Stimulated activated CD8-positive, alpha-beta memory T cell treated with anti-CD3 and anti-CD28 coated beads, Interleukin-15, amount 100 ng/mL, for 4 hours (primary cell): ENCODE results near the gene ZRANB3.
"Not testable (repeated sequence)": the region's sequence is repeated elsewhere in the genome, so short reads cannot be mapped to it uniquely, and the experiment has no call there.

ENCODE experiments used
- DNase-seq, 2 donors: peaks; one replicate each; pipeline ENCODE4 v3.0.0-alpha.2; 2020; ENCODE audit warnings: low read depth in 2 of 2

The ZRANB3 gene

DNA sequence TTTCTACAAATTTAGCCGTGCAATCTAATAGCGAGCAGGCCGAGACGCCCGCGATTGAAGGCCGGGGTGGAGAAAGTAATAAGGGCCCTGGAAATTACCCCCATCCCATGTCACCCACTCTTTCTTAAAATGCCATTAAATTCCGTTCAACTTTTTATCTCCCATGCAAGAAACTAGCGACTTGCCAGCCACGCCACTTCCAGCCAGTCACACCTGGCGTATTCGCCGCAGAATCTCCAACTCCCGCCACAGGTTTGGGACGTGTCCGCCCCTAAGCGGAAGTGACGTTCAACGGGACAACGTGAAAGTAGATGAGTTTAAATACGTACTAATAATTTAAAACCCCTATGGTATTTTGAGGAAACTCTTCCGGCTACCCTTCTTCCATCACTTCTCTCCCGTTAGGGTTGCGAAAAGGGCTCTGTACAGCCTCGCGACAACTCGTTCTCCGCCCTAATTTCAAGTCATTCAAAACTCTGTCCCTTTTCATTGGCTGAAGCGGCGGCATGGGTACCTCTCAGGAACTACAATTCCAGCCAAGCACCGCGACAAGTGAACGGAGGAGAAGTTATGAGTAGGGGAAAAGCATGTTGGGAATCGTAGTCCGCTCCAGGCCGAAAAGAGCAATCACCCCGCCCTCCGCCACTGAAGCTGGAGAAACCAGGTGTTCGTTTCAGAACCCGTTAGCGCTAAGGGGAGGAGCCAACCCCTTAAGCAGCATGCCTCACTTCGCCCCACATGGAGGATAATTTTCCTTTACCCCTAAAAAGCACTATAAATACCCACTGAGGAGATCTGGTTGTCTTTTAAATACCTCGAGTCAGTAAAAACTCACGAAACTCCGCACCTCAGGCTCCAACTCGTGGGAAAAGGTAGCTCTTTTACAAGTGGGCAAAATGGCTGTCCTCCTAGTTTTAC lies at the start of gene ZRANB3:
ZRANB3 (minus strand) TSS at position 906 of the 918 bp plus-strand sequence.
- DNase-seq = peak; percentile 79 to 95

DNA sequence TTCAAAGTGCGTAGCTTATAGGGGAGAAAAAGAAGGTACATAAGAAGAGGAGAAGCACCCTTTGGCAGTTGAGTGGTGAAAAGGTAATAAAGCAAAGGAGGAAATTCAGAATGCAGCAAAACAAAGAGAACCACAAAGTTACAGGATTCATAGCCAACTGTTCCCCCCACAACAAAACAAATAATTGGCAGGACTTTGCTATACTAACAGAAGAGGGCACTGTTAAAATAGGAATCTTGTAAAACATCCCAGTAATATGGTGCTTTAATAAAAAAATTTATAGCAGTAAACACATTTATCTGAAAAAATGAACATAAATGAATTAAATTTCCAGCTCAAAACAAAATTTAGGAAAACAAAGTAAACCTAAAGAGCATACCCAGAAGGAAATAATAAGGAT lies 42.6 kb upstream of the ZRANB3 start:
- DNase-seq = no peak

DNA sequence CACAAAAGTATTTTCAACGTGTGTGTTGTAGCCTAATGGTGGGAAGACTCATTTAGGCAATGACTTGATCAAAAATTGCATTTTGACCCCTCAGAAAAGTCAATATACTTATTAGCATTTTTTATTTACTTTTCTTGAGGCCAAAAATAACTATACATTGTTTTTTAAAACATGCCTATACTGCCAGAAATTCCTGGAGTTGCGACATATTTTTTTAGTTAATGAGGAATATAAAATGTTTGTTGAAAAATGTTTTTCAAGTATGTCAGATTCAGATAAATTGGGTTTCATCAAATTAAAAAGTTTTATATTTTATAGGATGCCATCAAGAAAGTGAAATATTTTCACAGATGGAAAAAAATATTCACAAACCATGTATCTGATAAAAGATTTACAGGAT lies 39.9 kb upstream of the ZRANB3 start:
- no peak for DNase-seq

DNA sequence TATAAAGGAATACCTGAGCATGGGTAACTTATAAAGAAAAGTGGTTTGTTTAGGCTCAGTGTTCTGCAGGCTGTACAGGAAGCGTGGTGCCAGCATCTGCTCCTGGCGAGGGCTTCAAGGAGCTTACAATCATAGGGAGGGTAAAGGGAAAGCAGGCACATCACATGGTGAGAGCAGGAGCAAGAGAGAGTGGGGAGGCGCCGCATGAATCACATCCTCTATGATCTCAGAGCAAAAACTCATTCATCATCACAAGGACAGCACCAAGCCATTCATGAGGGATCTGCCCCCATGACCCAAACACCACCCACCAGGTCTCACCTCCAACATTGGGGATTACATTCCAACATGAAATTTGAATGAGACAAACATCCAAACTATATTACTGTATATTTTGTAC lies 32.8 kb upstream of the ZRANB3 start:
- DNase-seq = no peak

DNA sequence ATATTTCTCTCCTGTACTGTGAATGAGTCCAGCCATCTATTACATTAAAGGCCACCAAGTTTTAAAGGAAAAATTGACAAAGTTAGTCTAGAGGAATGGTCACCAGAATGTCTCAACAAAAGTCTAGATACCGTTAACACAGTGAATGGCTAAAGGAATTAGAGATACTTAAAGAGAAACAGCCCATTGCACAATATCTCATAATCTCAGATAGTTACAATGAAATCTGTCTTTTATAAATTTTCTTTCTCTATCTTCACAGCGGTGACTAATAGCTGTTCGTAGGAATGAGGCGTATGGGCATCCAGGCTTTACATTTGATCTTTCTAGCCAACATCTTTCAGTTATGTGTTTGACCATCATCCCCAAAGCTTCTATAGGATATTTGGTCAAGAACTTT lies 30.9 kb upstream of the ZRANB3 start:
- no peak for DNase-seq

DNA sequence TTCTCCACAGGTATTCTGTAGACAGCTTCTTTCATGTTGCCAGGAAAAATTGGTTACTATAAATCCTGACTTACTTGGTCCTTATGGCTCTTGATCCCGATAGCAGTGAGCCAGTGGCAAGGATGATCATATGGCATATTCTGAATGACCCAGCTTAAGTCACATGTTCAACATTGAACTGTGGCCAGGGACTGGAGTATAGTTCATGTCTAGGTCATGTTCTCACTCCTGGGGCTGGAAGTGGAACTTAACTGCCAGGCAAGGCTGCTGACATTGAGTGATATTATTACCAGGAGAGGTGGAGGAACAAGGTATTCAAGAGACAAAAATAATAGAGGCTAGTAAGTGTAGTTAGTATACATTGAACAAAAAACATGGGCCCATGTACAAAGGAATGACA lies 26.5 kb upstream of the ZRANB3 start:
- DNase-seq = no peak

DNA sequence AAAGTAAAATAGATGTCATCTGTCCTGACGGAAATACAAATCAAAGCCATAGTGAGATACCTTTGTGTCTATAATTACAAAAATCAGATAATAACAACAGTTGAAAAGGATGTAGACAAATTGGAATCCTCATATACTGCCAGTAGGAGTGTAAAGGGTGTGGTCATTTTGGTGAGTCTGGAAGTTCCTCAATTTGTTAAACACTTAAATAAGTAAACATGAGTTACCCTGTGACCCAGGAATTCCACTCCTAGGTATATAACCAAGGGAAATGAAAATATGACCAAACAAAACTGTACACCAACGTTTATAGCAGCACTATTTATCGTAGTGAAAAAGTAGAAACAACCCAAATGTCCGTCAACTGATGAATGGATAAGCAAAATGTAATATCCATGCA lies 24.3 kb upstream of the ZRANB3 start:
- DNase-seq = no peak

DNA sequence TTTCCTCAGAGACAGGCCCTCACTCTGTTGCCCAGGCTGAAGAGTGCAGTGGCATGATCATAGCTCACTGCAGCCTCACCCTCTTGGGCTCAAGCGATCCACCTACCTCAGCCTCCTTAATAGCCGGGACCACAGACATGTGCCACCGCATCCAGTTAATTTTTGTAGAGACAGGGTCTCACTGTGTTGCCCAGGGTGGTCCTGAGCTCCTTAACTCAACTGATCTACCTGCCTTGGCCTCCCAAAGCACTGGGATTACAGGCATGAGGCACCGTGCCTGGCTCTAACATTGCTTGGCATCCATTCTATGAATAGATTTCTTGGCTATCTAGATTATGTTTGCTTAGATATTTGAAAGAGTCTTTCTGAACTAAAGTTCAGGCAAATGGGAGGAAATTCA lies 21.9 kb upstream of the ZRANB3 start:
- DNase-seq = no peak

DNA sequence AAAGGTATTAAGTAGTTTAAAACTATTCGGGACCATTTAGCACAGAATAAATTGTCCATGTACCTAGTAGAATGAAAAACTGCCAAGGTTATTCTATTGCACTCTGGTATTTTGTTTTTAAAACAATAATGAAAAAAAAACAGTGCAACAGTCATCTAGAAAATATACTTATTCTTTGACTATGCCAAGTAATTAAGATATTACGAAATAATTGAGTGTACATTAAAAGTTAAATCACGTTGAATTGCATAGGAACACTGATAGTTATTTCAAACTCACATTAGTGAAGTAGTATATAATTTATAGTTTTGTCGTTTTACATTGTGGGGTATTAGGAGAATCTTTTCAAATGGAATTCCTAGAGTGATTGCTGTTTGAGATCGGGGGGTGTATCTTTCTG lies 20.3 kb upstream of the ZRANB3 start:
- no peak for DNase-seq

DNA sequence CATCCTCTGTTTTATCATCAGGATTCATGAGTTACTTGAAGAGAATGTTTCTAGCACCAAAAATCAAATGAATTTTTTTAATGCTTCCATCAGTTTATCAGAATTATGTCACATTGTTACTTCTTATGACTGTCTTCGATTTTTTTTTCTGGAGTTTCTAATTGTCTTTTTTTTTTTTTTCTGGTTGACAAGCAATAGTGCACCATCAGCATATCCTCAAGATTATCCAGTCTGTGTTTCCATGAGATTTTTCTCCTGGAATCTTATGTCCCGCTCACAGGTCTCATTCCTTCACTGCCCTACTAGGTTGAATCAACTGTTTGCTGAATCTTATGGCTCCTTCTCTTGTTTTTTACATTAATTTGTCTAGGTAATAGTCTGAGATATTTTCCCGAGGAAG lies 16.3 kb upstream of the ZRANB3 start:
- no peak for DNase-seq

DNA sequence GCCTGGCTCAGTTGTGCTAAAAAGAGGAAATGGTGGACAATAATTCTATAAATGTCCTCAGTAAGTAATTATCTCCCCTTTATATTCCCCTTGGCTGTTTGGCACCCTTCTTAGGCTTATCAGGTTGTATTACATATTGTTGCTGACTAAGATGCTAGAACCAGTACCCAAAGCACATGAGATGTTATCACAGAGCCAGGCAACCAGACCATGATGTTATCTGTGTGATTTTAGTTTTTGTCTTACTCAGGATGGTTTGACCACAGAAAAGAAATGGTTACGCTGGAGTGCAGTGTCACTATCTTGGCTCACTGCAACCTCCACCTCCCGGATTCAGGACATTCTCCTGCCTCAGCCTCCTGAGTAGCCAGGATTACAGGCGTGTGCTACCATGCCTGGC lies 15.4 kb upstream of the ZRANB3 start:
- DNase-seq = no peak

DNA sequence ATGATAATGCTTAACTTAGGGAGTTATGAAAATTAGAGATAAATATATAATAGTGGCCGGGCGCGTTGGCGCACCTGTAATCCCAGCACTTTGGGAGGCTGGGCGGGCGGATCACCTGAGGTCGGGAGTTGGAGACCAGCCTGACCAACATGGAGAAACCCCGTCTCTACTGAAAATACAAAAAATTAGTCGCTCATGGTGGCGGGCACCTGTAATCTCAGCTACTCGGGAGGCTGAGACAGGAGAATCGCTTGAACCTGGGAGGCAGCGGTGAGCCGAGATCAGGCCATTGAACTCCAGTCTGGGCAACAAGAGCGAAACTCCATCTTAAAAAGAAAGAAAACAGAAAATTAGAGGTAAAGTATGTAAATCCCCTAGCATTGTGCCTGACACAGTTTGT lies 2.5 kb upstream of the ZRANB3 start:
- DNase-seq = not testable (repeated sequence)

DNA sequence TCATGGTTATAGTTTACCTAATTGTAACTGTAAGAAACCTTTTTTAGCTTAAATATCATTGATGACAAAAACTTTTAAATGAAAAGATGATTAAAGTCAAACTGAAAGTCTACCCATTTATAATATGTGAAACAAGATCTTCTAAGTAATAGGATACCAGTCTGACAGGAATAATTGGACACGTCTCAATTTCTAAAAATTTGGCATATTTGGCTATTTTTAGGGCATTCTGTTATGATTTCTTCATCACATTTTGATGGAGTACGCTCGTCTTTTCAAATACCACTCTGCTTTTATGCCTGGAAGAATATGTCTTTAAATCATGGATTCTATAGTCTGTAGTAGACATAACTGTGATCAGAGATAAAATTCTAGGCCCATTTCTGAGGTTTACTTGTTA lies 1.6 kb upstream of the ZRANB3 start:
- DNase-seq = no peak

DNA sequence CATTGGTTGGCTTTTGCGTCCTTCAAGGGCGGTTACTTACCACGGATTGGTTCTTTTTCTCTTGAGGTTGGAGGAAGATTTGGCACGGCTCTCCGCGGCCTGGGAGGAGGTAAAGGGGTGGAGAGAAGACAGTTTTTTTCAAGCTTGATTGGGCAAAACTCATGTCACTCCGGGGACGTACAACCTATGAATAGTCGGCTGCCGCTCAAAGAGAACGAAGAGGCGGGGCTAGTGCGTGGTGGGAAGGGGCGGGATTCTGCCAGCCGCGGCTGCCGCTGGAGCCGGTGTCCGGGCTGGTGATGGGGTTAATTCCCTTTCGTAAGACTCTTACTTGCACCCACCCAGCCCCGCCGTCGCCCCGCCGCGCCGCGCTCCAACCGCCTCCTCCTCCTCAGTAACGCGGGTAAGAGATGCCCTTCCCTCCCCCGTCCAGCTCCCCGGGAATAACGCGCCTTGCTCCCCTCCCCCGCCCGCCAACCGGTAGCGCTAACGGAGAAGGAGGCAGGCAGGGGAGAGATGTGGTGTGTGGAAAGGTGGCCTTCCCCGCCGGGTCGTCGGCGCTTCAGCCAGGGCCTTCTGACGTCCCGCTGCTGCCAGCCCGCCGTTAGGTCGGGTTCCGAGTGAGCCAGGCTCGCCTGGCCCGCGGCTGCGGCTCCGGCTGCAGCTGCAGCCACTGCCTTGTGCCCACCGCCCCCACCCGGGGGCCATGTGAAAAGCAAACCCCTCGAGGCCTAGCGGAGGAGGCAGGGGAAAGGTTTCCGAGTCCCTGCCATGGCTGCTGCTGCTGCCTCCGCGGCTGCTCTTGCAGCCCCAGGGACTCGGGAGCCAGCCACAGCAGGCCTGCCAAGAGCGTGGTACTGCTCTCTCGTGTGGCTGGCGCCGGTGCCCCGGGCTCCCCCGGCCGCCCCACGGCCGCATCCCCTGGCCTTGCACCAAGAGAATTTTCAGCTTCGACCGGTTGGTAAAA lies 496 bp upstream of the ZRANB3 start, which contains the start of gene R3HDM1:
R3HDM1 (plus strand) TSS at position 254 of the 967 bp plus-strand sequence. CDS start 73,362 bp downstream, outside the sequence.
- DNase-seq = peak; percentile 84 to 92

DNA sequence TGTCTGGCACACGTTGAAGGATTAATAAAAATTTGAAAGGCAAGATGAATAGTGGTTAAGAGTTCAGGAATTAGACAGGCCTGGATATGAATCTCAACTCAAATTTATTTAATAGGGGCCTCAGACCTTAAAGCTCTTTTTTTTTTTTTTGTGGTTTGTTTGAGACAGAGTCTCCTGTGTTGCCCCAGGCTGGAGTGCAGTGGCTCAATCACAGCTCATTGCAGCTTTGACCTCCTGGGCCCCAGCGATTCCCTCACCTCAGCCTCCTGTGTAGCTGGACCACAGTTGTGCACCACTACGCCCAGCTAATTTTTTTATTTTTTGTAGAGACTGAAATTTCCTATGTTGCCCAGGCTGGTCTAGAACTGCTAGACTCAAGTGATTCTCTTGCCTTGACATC lies 3.0 kb downstream of the ZRANB3 start:
- DNase-seq = no peak

DNA sequence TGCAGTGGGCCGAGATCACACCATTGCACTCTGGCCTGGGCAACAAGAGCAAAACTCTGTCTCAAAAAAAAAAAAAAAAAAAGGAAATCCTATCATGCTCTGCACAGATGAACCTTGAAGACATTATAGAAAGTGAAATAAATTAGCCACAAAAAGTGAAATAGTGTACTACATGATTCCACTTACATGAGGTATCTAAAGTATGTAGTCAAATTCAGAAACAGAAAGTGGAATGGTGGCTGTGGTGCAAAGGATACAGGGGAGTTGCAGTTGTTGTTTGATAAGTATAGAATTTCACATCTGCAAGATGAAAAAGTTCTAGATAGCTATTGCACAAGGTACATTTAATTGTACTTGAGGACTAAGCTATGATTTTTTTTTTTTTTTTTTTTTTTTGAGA lies 5.2 kb downstream of the ZRANB3 start:
- DNase-seq = no peak

DNA sequence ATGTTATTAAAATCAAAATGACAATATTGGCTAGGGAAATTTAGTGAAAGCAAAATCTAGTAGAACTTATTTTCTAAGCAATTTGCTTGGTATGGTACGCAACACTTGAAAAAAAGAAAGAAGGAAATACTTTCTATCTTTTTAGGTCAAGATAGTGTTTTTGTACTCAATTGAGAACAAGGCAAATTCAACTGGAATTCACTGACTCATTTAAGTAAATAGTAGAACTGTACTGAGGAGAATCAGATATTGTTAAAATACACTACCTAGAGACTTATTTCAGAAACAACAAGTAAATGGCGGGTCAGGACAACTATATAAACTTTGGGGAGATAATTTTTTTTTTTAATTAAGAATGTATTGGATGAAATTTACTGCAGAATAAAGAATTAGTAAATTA lies 18.9 kb downstream of the ZRANB3 start:
- no peak for DNase-seq

DNA sequence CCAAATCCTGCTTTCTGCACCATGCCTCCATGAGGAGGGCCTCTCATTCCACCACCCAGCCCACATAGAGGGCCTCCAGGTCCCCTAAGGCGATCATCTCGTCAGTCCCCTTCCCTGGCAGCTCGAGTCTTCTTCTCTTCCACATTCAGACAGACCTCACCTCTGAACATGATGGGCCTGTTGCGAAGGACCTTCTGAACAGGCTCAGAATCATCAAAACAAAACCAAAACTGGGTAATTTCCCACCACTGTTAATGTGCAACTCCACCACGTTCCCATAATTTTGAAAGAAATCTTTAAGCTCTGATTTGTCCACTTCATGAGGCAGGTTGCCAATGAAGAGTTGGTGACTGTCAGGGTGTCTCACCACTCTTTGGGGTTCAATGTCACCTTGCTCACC lies 20.4 kb downstream of the ZRANB3 start:
- DNase-seq = no peak

DNA sequence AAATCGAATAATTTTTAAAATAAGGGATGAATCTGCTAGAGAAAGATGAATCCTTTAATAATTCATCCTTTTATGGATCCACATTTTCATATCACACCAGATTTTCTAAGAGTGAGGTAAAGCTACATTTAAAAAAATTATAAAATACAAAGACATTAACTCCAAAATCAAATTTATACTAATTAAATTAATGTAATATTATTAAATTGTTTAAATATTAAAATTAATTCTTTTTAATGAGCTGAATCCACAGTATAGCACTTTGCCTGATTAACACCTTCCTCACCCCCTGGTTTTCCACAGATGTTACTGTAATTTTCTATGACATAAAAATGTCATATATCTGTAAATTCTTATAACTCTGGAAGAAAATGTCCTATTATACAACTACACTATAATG lies 26.2 kb downstream of the ZRANB3 start:
- no peak for DNase-seq

DNA sequence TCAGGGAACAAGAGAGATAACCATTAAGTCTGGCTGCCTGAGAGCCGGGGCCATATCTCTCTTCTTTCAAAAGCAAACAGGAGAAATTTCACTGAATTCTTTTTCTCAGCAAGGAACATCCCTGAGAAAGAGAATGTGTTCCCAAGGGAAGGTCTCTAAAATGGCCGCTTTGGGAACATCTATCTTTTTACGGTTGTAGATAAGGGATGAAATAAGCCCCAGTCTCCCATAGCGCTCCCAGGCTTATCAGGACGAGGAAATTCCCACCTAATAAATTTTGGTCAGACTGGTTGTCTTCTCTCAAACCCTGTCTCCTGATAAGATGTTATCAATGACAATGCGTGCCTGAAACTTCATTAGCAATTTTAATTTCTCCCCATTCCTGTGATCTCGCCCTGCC lies 32.4 kb downstream of the ZRANB3 start:
- DNase-seq = not testable (repeated sequence)

DNA sequence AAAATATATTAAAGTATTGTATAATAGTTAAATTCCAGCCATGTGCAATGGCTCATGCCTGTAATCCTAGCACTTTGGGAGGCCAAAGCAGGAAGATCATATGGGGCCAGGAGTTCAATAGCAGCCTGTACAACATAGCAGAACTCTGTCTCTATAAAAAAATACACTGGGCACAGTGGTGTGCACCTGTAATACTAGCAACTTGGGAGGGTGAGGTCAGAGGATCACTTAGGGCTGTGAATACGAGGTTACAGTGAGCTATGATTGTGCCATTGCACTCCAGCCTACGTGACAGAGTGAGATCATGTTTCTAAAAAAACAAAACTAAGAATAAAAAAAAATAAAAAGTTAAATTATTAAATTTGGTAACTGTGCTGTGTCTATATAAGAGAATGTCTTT lies 36.1 kb downstream of the ZRANB3 start:
- DNase-seq = no peak

DNA sequence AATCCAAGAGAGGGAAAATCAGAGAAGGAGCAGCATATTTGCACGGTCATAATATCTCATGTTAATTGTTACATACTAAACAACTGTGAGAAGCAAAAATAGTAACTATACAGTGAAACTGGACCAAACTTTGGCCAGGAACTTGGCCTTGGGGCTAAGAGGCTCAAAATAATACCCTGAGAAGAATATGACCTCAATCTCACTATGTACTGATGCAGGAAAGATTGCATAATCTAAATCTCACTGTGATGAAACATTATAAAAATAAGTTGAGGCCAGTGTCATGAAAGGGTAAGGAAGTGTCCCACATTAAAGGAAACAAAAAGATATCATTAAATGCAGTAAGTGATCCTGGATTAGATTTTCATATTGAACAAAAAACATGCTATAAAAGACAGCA lies 36.5 kb downstream of the ZRANB3 start:
- no peak for DNase-seq

DNA sequence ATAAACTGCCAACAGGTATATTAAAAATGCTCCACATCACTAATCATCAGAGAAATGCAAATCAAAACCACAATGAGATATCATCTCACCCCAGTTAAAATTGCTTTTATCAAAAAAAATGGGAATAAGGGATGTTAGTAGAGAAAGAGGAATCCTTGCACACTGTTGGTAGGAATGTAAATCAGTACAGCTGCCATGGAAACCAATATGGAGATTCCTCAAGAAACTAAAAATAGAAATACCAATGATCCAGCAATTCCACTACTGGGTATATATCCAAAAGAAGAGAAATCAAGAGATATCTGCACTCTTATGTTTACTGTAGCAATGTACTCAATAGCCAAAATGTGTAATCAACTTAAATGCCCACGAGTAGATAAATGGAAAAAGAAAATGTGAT lies 40.6 kb downstream of the ZRANB3 start:
- DNase-seq = no peak
